Measurements from ENCODE around the gene RAP2B.
"Not testable (repeated sequence)": the region's sequence is repeated elsewhere in the genome, so short reads cannot be mapped to it uniquely, and the experiment has no call there.

RAP2B gene

DNA sequence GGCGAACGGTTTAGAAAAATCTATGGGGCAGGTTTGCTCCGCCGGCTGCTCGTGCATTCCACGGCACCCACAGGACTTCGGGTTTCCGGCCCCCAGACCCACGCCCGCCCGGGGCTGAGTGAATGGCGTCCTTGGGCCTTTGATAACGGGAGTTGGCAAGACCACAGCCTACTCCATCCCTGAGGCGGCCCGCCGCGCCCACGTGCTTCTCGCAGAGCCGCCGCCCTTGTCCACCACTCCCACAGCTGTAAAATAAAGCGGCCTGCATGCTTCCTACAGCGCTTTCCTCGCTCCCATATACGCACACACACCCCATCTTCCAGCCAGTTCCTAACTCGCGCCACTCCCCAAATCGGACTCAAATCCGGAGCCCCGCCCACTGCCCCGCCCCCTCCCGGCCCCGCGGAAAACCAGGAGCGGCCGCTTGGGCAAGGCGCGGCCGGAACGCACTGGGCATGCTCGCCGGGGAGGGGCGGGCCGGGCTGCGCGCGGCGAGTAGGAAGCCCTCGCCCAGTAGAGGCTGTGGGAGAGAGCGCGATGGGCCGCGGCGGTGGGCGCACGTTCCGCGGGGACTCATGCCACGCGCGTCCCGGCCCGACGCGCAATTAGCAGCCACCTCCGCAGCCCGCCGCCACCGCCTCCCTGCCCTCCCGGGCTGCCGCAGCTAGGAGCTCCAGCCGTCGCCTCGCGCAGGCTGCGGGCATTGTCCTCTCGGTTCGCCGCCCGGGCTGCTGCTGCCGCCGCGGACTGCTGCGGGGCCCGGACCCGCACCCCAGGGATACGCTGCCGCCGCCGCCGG is at the start of gene RAP2B:
Gene RAP2B (plus strand): TSS at position 513 of the 799 bp plus-strand sequence. CDS start 468 bp downstream, outside the sequence.
- Histone ChIP-seq H3K4me1 (ENCODE audit: insufficient read depth, low read length) (peaks cover 11% of the 10 kb centered on the region), H3K9me3 (ENCODE audit: insufficient read depth, low read depth, low read length) (no peaks in the 10 kb centered on the region), H3K27me3 (ENCODE audit: insufficient read depth, low read length) (peaks cover 12% of the 10 kb centered on the region), H3K4me3 (ENCODE audit: low read length) (peak within 1 kb of the TSS; percentile 88), H3K27ac (ENCODE audit: low read length) (no peak within 1 kb of the TSS), H3K36me3 (ENCODE audit: insufficient read depth, low read depth, low read length) (no peaks in the 10 kb centered on the region), H3K9ac (ENCODE audit: low read depth, low read length) (peak within 1 kb of the TSS; percentile 82)

DNA sequence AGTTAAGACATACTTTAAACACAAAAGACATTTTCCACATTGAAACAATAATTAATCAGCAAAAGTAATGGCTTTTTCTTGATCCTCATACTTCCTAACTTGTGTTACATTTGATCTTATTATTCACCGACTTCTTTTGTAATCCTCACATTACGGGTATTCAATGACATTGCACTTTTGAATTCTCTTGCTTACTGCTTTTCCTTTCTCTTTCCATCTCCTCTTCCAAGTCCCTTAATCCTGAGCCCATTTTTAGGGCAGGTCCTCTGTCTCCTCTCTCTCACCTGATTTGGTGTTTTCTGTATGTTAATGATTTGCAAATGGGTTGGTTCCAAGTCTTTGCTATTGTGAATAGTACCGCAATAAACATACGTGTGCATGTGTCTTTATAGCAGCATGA is 48.5 kb upstream of the RAP2B start:
- Histone ChIP-seq H3K9ac (ENCODE audit: low read depth, low read length) (no peak overlapping the region), H3K4me3 (ENCODE audit: low read length) (no peak overlapping the region), H3K9me3 (ENCODE audit: insufficient read depth, low read depth, low read length) (no peaks in the 10 kb centered on the region; the same call in 1 of the 2 replicates), H3K27me3 (ENCODE audit: insufficient read depth, low read length) (no peaks in the 10 kb centered on the region), H3K36me3 (ENCODE audit: insufficient read depth, low read depth, low read length) (no peaks in the 10 kb centered on the region), H3K27ac (ENCODE audit: low read length) (no peak overlapping the region), H3K4me1 (ENCODE audit: insufficient read depth, low read length) (no peaks in the 10 kb centered on the region)

GRCh38 chr3:153114270-153114669 is 47.8 kb upstream of the RAP2B start:
- H3K4me3 ChIP-seq (ENCODE audit: low read length); H3K4me1 ChIP-seq (ENCODE audit: insufficient read depth, low read length): not testable (repeated sequence)

DNA sequence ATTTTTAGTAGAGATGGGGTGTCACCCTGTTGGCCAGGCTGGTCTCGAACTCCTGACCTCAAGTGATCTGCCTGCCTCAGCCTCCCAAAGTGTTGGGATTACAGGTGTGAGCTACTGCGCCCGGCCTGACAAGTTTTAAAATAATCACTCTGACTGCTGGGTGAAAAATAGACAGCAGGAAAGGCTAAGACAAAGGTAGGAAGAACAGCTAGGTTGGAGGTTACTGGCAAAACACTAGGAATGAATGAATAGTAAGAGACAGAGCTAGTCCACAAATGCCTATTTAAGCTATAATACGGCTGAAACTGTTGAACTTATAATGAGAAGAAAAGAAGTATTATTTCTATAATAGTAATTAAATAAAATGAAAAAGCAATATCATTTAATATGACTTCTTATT is 46.7 kb upstream of the RAP2B start:
- Histone ChIP-seq H3K9me3 (ENCODE audit: insufficient read depth, low read depth, low read length) (no peaks in the 10 kb centered on the region; the same call in 1 of the 2 replicates), H3K27ac (ENCODE audit: low read length) (no peak overlapping the region), H3K4me1 (ENCODE audit: insufficient read depth, low read length) (no peaks in the 10 kb centered on the region), H3K4me3 (ENCODE audit: low read length) (no peak overlapping the region), H3K9ac (ENCODE audit: low read depth, low read length) (no peak overlapping the region), H3K36me3 (ENCODE audit: insufficient read depth, low read depth, low read length) (no peaks in the 10 kb centered on the region), H3K27me3 (ENCODE audit: insufficient read depth, low read length) (no peaks in the 10 kb centered on the region)

More at GRCh38 chr3:153114270-153114669, 47.8 kb upstream of the RAP2B start:
- H3K27ac ChIP-seq (ENCODE audit: low read length); H3K36me3 ChIP-seq (ENCODE audit: insufficient read depth, low read depth, low read length); H3K27me3 ChIP-seq (ENCODE audit: insufficient read depth, low read length); H3K9me3 ChIP-seq (ENCODE audit: insufficient read depth, low read depth, low read length); H3K9ac ChIP-seq (ENCODE audit: low read depth, low read length): not testable (repeated sequence)

DNA sequence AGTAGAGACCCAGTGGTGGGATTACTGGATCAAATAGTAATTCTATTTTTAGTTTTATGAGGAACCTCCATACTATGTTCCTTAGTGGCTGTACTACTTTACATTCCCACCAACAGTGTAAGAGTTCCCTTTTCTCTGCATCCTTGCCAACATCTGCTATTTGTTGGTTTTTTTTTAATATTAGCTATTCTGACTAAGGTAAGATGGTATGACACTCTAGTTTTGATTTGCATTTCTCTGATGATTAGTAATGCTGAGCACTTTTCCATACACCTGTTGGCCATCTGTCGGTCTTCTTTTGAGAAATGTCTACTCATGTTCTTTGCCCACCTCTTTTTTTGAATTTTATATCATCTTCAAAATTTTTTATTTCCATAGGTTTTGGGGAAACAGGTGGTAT is 34.2 kb upstream of the RAP2B start:
- Histone ChIP-seq H3K27ac (ENCODE audit: low read length) (no peak overlapping the region), H3K9ac (ENCODE audit: low read depth, low read length) (no peak overlapping the region), H3K27me3 (ENCODE audit: insufficient read depth, low read length) (no peaks in the 10 kb centered on the region), H3K4me1 (ENCODE audit: insufficient read depth, low read length) (no peaks in the 10 kb centered on the region), H3K4me3 (ENCODE audit: low read length) (no peak overlapping the region), H3K9me3 (ENCODE audit: insufficient read depth, low read depth, low read length) (no peaks in the 10 kb centered on the region), H3K36me3 (ENCODE audit: insufficient read depth, low read depth, low read length) (no peaks in the 10 kb centered on the region)

- no peak overlapping the region for H3K9ac ChIP-seq (ENCODE audit: low read depth, low read length)
- no peaks in the 10 kb centered on the region for H3K4me1 ChIP-seq (ENCODE audit: insufficient read depth, low read length)
- H3K27ac ChIP-seq (ENCODE audit: low read length), result no peak overlapping the region
- no peak overlapping the region for H3K4me3 ChIP-seq (ENCODE audit: low read length)
- no peaks in the 10 kb centered on the region for H3K9me3 ChIP-seq (ENCODE audit: insufficient read depth, low read depth, low read length)
- no peaks in the 10 kb centered on the region for H3K27me3 ChIP-seq (ENCODE audit: insufficient read depth, low read length)
- no peaks in the 10 kb centered on the region for H3K36me3 ChIP-seq (ENCODE audit: insufficient read depth, low read depth, low read length)
These were observed 32.6 kb upstream of the RAP2B start for GRCh38 chr3:153129426-153129825.

- Histone ChIP-seq H3K27ac (ENCODE audit: low read length) (no peak overlapping the region), H3K9me3 (ENCODE audit: insufficient read depth, low read depth, low read length) (no peaks in the 10 kb centered on the region), H3K4me1 (ENCODE audit: insufficient read depth, low read length) (no peaks in the 10 kb centered on the region), H3K4me3 (ENCODE audit: low read length) (no peak overlapping the region), H3K9ac (ENCODE audit: low read depth, low read length) (no peak overlapping the region), H3K36me3 (ENCODE audit: insufficient read depth, low read depth, low read length) (no peaks in the 10 kb centered on the region), H3K27me3 (ENCODE audit: insufficient read depth, low read length) (no peaks in the 10 kb centered on the region)
These were observed 32.2 kb upstream of the RAP2B start for GRCh38 chr3:153129866-153130265.

GRCh38 chr3:153130312-153130977 is 31.6 kb upstream of the RAP2B start:
- no peak overlapping the region for H3K27ac ChIP-seq (ENCODE audit: low read length)
- no peaks in the 10 kb centered on the region for H3K36me3 ChIP-seq (ENCODE audit: insufficient read depth, low read depth, low read length)
- no peaks in the 10 kb centered on the region for H3K9me3 ChIP-seq (ENCODE audit: insufficient read depth, low read depth, low read length)
- no peaks in the 10 kb centered on the region for H3K4me1 ChIP-seq (ENCODE audit: insufficient read depth, low read length)
- H3K27me3 ChIP-seq (ENCODE audit: insufficient read depth, low read length), result no peaks in the 10 kb centered on the region
- H3K9ac ChIP-seq (ENCODE audit: low read depth, low read length), result no peak overlapping the region
- H3K4me3 ChIP-seq (ENCODE audit: low read length), result no peak overlapping the region

DNA sequence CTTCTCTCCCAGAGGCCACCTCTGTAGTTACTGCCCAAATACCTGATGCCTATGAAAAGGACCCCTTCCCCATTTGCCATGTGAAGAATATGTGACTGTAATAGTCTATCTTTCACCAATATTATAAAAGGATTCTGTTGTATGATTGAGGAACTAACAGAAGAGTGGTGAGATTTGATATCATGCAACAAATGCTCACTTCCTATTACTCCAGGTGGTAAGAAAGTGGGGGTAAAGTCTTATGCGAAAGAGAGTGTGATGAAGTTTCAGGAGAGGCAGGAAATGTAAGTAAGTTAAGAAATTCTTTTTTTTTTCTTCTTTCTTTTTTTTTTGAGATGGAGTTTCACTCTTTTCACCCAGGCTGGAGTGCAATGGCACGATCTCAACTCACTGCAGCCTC is 24.4 kb upstream of the RAP2B start:
- H3K9me3 ChIP-seq (ENCODE audit: insufficient read depth, low read depth, low read length), result no peaks in the 10 kb centered on the region
- no peaks in the 10 kb centered on the region; the same call in 1 of the 2 replicates for H3K4me1 ChIP-seq (ENCODE audit: insufficient read depth, low read length)
- no peak overlapping the region for H3K4me3 ChIP-seq (ENCODE audit: low read length)
- H3K27ac ChIP-seq (ENCODE audit: low read length), result no peak overlapping the region
- H3K36me3 ChIP-seq (ENCODE audit: insufficient read depth, low read depth, low read length), result no peaks in the 10 kb centered on the region
- no peak overlapping the region for H3K9ac ChIP-seq (ENCODE audit: low read depth, low read length)
- no peaks in the 10 kb centered on the region for H3K27me3 ChIP-seq (ENCODE audit: insufficient read depth, low read length)

DNA sequence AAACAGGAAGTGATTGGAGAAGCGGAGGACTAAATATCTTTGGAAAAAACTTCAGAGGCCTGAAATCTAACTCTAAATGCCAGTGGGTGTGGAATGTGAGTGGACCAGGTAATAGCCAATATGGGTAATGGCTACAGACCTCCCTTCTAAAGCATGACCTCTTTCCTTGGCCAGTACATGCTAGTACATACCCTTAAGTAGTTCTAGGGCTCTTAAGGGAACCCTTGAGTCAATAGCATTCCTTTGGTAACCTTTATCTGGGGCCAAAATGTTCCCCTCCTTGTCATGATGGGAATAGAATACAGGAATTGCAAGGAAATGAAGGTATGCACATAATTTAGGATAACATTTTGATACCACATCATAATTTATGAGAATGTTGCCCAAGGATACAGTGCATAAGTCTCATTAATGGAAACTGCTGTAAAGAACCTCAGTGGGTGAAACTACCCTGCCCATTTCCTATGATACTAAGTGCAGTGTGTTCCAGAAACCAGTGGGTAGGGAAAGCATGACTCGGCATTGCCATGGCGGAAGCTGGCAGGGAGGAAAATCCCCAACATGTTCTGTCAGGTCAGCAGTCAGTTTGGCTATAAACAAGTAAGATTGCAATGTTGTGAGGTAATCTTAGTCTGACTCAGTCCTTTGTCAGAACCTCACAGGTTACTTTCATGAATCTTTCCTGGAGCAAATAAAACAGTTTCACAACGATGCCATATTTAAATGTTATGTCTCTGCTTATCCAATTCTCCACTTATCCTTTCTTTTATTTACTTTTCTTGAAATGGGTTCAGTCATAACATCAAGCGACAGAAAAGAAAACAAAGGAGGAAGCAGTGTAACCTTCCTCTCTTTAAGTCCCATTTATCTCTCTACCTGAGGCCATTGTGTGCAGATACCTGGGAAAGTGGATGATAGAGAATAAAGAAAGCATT is 23.5 kb upstream of the RAP2B start:
- Histone ChIP-seq H3K27ac (ENCODE audit: low read length) (no peak overlapping the region), H3K36me3 (ENCODE audit: insufficient read depth, low read depth, low read length) (no peaks in the 10 kb centered on the region), H3K4me3 (ENCODE audit: low read length) (no peak overlapping the region), H3K27me3 (ENCODE audit: insufficient read depth, low read length) (no peaks in the 10 kb centered on the region), H3K9ac (ENCODE audit: low read depth, low read length) (no peak overlapping the region), H3K9me3 (ENCODE audit: insufficient read depth, low read depth, low read length) (no peaks in the 10 kb centered on the region), H3K4me1 (ENCODE audit: insufficient read depth, low read length) (no peaks in the 10 kb centered on the region; the same call in 1 of the 2 replicates)

DNA sequence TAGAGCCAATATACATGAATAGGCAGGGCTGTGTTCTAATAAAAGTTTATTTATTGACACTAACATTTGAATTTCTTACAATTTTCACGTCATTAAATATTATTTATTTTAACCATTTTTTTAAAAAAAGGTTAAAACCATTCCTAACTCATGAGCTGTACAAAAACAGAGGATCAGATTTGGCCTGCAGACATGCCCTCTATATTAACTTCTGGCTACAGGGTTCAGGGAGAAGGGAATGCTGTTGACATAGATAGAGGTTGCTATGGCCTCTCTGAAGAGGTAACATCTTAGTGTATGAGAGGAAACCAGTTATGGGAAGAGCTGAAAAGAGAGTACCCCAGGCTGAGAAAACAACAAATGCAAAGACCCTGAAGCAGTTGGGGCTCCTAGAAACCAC is 19.1 kb upstream of the RAP2B start:
- Histone ChIP-seq H3K27ac (ENCODE audit: low read length) (no peak overlapping the region), H3K4me1 (ENCODE audit: insufficient read depth, low read length) (no peaks in the 10 kb centered on the region; the same call in 1 of the 2 replicates), H3K36me3 (ENCODE audit: insufficient read depth, low read depth, low read length) (no peaks in the 10 kb centered on the region), H3K4me3 (ENCODE audit: low read length) (no peak overlapping the region), H3K27me3 (ENCODE audit: insufficient read depth, low read length) (no peaks in the 10 kb centered on the region), H3K9me3 (ENCODE audit: insufficient read depth, low read depth, low read length) (no peaks in the 10 kb centered on the region), H3K9ac (ENCODE audit: low read depth, low read length) (no peak overlapping the region)

Measured in iPS-20b (cell line).